ENCODE data around the gene YPEL3. TPM values are rescaled to one million over a fixed set of nuclear protein-coding genes. Genes with fewer than 3 reads are reported as not detected.

The YPEL3 gene
- total RNA-seq, 1 donor from 2014 or later: 37.9 TPM

- Mint-ChIP-seq H3K9me3 (no peaks in the 10 kb centered on the region), H3K36me3 (peaks cover 10% of the 10 kb centered on the region), H3K4me1 (ENCODE audit: unreplicated experiment) (peaks cover 28% of the 10 kb centered on the region), H3K27ac (no peak overlapping the region), H3K4me3 (no peak overlapping the region), H3K27me3 (no peaks in the 10 kb centered on the region)
- TF ChIP-seq CTCF (conservative IDR thresholded peaks at IDR 0.05): no peak
- DNase-seq (ENCODE audit: extremely low spot score, unreplicated experiment): no peak
Observed at GRCh38 chr16:30087181-30087898, 8.7 kb downstream of the YPEL3 start.

- Mint-ChIP-seq H3K27me3 (no peaks in the 10 kb centered on the region), H3K36me3 (peaks cover 14% of the 10 kb centered on the region), H3K27ac (no peak overlapping the region), H3K4me3 (no peak overlapping the region), H3K9me3 (no peaks in the 10 kb centered on the region), H3K4me1 (ENCODE audit: unreplicated experiment) (peaks cover 21% of the 10 kb centered on the region)
- no peak for TF ChIP-seq CTCF (conservative IDR thresholded peaks at IDR 0.05)
- no peak for DNase-seq (ENCODE audit: extremely low spot score, unreplicated experiment)
Observed at GRCh38 chr16:30086291-30087140, 9.5 kb downstream of the YPEL3 start.

- no peak overlapping the region for H3K27ac Mint-ChIP-seq
- DNase-seq (ENCODE audit: extremely low spot score, unreplicated experiment): no peak
- TF ChIP-seq CTCF (conservative IDR thresholded peaks at IDR 0.05): no peak
- H3K27me3 Mint-ChIP-seq: no peaks in the 10 kb centered on the region
- no peaks in the 10 kb centered on the region for H3K9me3 Mint-ChIP-seq
- peaks cover 21% of the 10 kb centered on the region for H3K4me1 Mint-ChIP-seq (ENCODE audit: unreplicated experiment)
- no peak overlapping the region for H3K4me3 Mint-ChIP-seq
- H3K36me3 Mint-ChIP-seq: peaks cover 14% of the 10 kb centered on the region
Observed at GRCh38 chr16:30085820-30086219, 10.2 kb downstream of the YPEL3 start.

GRCh38 chr16:30085247-30085646, 10.8 kb downstream of the YPEL3 start:
- Mint-ChIP-seq H3K4me3 (no peak overlapping the region), H3K27me3 (no peaks in the 10 kb centered on the region), H3K36me3 (peaks cover 14% of the 10 kb centered on the region), H3K4me1 (ENCODE audit: unreplicated experiment) (peaks cover 17% of the 10 kb centered on the region), H3K9me3 (no peaks in the 10 kb centered on the region), H3K27ac (no peak overlapping the region)
- TF ChIP-seq CTCF (conservative IDR thresholded peaks at IDR 0.05): no peak
- DNase-seq (ENCODE audit: extremely low spot score, unreplicated experiment): no peak

GRCh38 chr16:30084816-30085159, 11.2 kb downstream of the YPEL3 start:
- no peak for TF ChIP-seq CTCF (conservative IDR thresholded peaks at IDR 0.05)
- DNase-seq (ENCODE audit: extremely low spot score, unreplicated experiment): no peak
- Mint-ChIP-seq H3K27ac (no peak overlapping the region), H3K9me3 (no peaks in the 10 kb centered on the region), H3K4me1 (ENCODE audit: unreplicated experiment) (peaks cover 12% of the 10 kb centered on the region), H3K36me3 (peaks cover 14% of the 10 kb centered on the region), H3K4me3 (no peak overlapping the region), H3K27me3 (no peaks in the 10 kb centered on the region)
